Memory B cell (primary cell): ENCODE data around the gene LRRC31.

ENCODE experiments used
- ATAC-seq: fragments of 150-1000 bp; cut with Tn5 transposase; 2 replicates; pipeline ENCODE4 v1.10.0; 2021; ENCODE audit warnings: low read depth, mild to moderate bottlenecking, moderate library complexity
- DNase-seq, 2 donors: peaks; one replicate each; pipeline ENCODE4 v3.0.0; 2022; ENCODE audit warnings: low spot score in 2 of 2
- H3K27ac Mint-ChIP-seq: one replicate; pipeline ENCODE4 v1.8.0; 2022; ENCODE audit warnings: mild to moderate bottlenecking, moderate library complexity, mixed read lengths
- H3K27me3 Mint-ChIP-seq: one replicate; pipeline ENCODE4 v1.8.0; 2022; ENCODE audit warnings: mixed read lengths
- H3K36me3 Mint-ChIP-seq: one replicate; pipeline ENCODE4 v1.8.0; 2022; ENCODE audit warnings: mild to moderate bottlenecking, mixed read lengths
- H3K4me1 Mint-ChIP-seq: one replicate; pipeline ENCODE4 v1.8.0; 2022; ENCODE audit warnings: mixed read lengths
- H3K4me3 Mint-ChIP-seq: one replicate; pipeline ENCODE4 v1.8.0; 2022; ENCODE audit warnings: mild to moderate bottlenecking, moderate library complexity, mixed read lengths
- H3K9me3 Mint-ChIP-seq: one replicate; pipeline ENCODE4 v1.8.0; 2022; ENCODE audit warnings: mixed read lengths

Gene LRRC31

GRCh38 chr3:169869484-169870220, at the start of gene LRRC31:
Gene LRRC31 (minus strand): TSS chr3:169869935. CDS start chr3:169869807, 128 bp downstream.
- no peaks in the 10 kb centered on the region for H3K9me3 Mint-ChIP-seq
- H3K27me3 Mint-ChIP-seq = no peaks in the 10 kb centered on the region
- H3K4me3 Mint-ChIP-seq = no peak within 1 kb of the TSS
- no peaks in the 10 kb centered on the region for H3K36me3 Mint-ChIP-seq
- DNase-seq (no peak), ATAC-seq (no peak)
- H3K27ac Mint-ChIP-seq = peak within 1 kb of the TSS; percentile 8
- peaks cover 16% of the 10 kb centered on the region for H3K4me1 Mint-ChIP-seq

- H3K36me3 Mint-ChIP-seq = no peaks in the 10 kb centered on the region
- H3K27ac Mint-ChIP-seq = no peak overlapping the region
- H3K4me3 Mint-ChIP-seq = no peak overlapping the region
- H3K27me3 Mint-ChIP-seq = no peaks in the 10 kb centered on the region
- H3K9me3 Mint-ChIP-seq = no peaks in the 10 kb centered on the region
- ATAC-seq (no peak), DNase-seq (no peak)
- peaks cover 6% of the 10 kb centered on the region for H3K4me1 Mint-ChIP-seq
Observed at GRCh38 chr3:169914321-169914720, 44.6 kb upstream of the LRRC31 start.

- no peak for DNase-seq
Observed at GRCh38 chr3:169913323-169913722, 43.6 kb upstream of the LRRC31 start.

GRCh38 chr3:169911272-169911671, 41.5 kb upstream of the LRRC31 start, which contains the start of gene SAMD7:
Gene SAMD7 (plus strand): TSS chr3:169911572. CDS start chr3:169919499, 7,927 bp downstream.
- no peaks in the 10 kb centered on the region for H3K27me3 Mint-ChIP-seq
- no peak within 1 kb of the TSS for H3K27ac Mint-ChIP-seq
- peaks cover 6% of the 10 kb centered on the region for H3K4me1 Mint-ChIP-seq
- no peak for DNase-seq
- H3K4me3 Mint-ChIP-seq = no peak within 1 kb of the TSS
- H3K36me3 Mint-ChIP-seq = no peaks in the 10 kb centered on the region
- H3K9me3 Mint-ChIP-seq = no peaks in the 10 kb centered on the region
- no peak for ATAC-seq

More at GRCh38 chr3:169913323-169913722, 43.6 kb upstream of the LRRC31 start:
- H3K27me3 Mint-ChIP-seq = no peaks in the 10 kb centered on the region
- H3K36me3 Mint-ChIP-seq = no peaks in the 10 kb centered on the region
- ATAC-seq = no peak
- no peak overlapping the region for H3K27ac Mint-ChIP-seq
- H3K9me3 Mint-ChIP-seq = no peaks in the 10 kb centered on the region
- peaks cover 6% of the 10 kb centered on the region for H3K4me1 Mint-ChIP-seq
- no peak overlapping the region for H3K4me3 Mint-ChIP-seq

- ATAC-seq (no peak), DNase-seq (no peak)
- H3K4me1 Mint-ChIP-seq = no peaks in the 10 kb centered on the region
- no peak overlapping the region for H3K4me3 Mint-ChIP-seq
- H3K9me3 Mint-ChIP-seq = peaks cover 1% of the 10 kb centered on the region
- H3K27ac Mint-ChIP-seq = no peak overlapping the region
- H3K36me3 Mint-ChIP-seq = no peaks in the 10 kb centered on the region
- H3K27me3 Mint-ChIP-seq = peaks cover 2% of the 10 kb centered on the region
Observed at GRCh38 chr3:169907944-169908343, 38.2 kb upstream of the LRRC31 start.

- no peak overlapping the region for H3K27ac Mint-ChIP-seq
- H3K27me3 Mint-ChIP-seq = peaks cover 2% of the 10 kb centered on the region
- H3K36me3 Mint-ChIP-seq = no peaks in the 10 kb centered on the region
- ATAC-seq (no peak), DNase-seq (no peak)
- peaks cover 1% of the 10 kb centered on the region for H3K9me3 Mint-ChIP-seq
- no peak overlapping the region for H3K4me3 Mint-ChIP-seq
- no peaks in the 10 kb centered on the region for H3K4me1 Mint-ChIP-seq
Observed at GRCh38 chr3:169907476-169907875, 37.7 kb upstream of the LRRC31 start.

- H3K27me3 Mint-ChIP-seq = peaks cover 2% of the 10 kb centered on the region
- ATAC-seq (no peak), DNase-seq (no peak)
- no peaks in the 10 kb centered on the region for H3K36me3 Mint-ChIP-seq
- no peak overlapping the region for H3K27ac Mint-ChIP-seq
- no peak overlapping the region for H3K4me3 Mint-ChIP-seq
- H3K9me3 Mint-ChIP-seq = peaks cover 3% of the 10 kb centered on the region
- H3K4me1 Mint-ChIP-seq = no peaks in the 10 kb centered on the region
Observed at GRCh38 chr3:169905404-169905803, 35.7 kb upstream of the LRRC31 start.

- Mint-ChIP-seq H3K4me1 (no peaks in the 10 kb centered on the region), H3K36me3 (no peaks in the 10 kb centered on the region), H3K27ac (no peak overlapping the region), H3K4me3 (no peak overlapping the region), H3K27me3 (peaks cover 2% of the 10 kb centered on the region), H3K9me3 (peaks cover 3% of the 10 kb centered on the region)
- ATAC-seq (no peak), DNase-seq (no peak)
Observed at GRCh38 chr3:169901453-169901852, 31.7 kb upstream of the LRRC31 start.

- no peak for DNase-seq
- no peak for ATAC-seq
- Mint-ChIP-seq H3K9me3 (peaks cover 1% of the 10 kb centered on the region), H3K27ac (no peak overlapping the region), H3K36me3 (no peaks in the 10 kb centered on the region), H3K4me1 (peaks cover 2% of the 10 kb centered on the region), H3K4me3 (no peak overlapping the region), H3K27me3 (no peaks in the 10 kb centered on the region)
Observed at GRCh38 chr3:169897284-169897683, 27.5 kb upstream of the LRRC31 start.

- no peaks in the 10 kb centered on the region for H3K9me3 Mint-ChIP-seq
- ATAC-seq (no peak), DNase-seq (no peak)
- no peak overlapping the region for H3K27ac Mint-ChIP-seq
- peaks cover 2% of the 10 kb centered on the region for H3K4me1 Mint-ChIP-seq
- H3K36me3 Mint-ChIP-seq = no peaks in the 10 kb centered on the region
- no peaks in the 10 kb centered on the region for H3K27me3 Mint-ChIP-seq
- no peak overlapping the region for H3K4me3 Mint-ChIP-seq
Observed at GRCh38 chr3:169895072-169895471, 25.3 kb upstream of the LRRC31 start.

GRCh38 chr3:169894110-169894509, 24.4 kb upstream of the LRRC31 start:
- H3K4me3 Mint-ChIP-seq = no peak overlapping the region
- H3K36me3 Mint-ChIP-seq = no peaks in the 10 kb centered on the region

GRCh38 chr3:169891886-169892285, 22.2 kb upstream of the LRRC31 start:
- Mint-ChIP-seq H3K27ac (no peak overlapping the region), H3K4me1 (peaks cover 2% of the 10 kb centered on the region), H3K4me3 (no peak overlapping the region), H3K36me3 (no peaks in the 10 kb centered on the region), H3K9me3 (no peaks in the 10 kb centered on the region), H3K27me3 (no peaks in the 10 kb centered on the region)
- DNase-seq = no peak
- ATAC-seq = no peak

More at GRCh38 chr3:169894110-169894509, 24.4 kb upstream of the LRRC31 start:
- Mint-ChIP-seq H3K9me3 (no peaks in the 10 kb centered on the region), H3K4me1 (peaks cover 2% of the 10 kb centered on the region), H3K27ac (no peak overlapping the region), H3K27me3 (no peaks in the 10 kb centered on the region)
- ATAC-seq (no peak), DNase-seq (no peak)

- H3K27ac Mint-ChIP-seq = no peak overlapping the region
- H3K36me3 Mint-ChIP-seq = no peaks in the 10 kb centered on the region
- peaks cover 2% of the 10 kb centered on the region for H3K9me3 Mint-ChIP-seq
- DNase-seq = no peak
- no peaks in the 10 kb centered on the region for H3K27me3 Mint-ChIP-seq
- peaks cover 6% of the 10 kb centered on the region for H3K4me1 Mint-ChIP-seq
- no peak overlapping the region for H3K4me3 Mint-ChIP-seq
- ATAC-seq = no peak
Observed at GRCh38 chr3:169886671-169887070, 16.9 kb upstream of the LRRC31 start.

- Mint-ChIP-seq H3K4me3 (no peak overlapping the region), H3K4me1 (peaks cover 8% of the 10 kb centered on the region), H3K27me3 (no peaks in the 10 kb centered on the region), H3K27ac (no peak overlapping the region), H3K36me3 (no peaks in the 10 kb centered on the region), H3K9me3 (peaks cover 2% of the 10 kb centered on the region)
- DNase-seq (no peak), ATAC-seq (no peak)
Observed at GRCh38 chr3:169880576-169881250, 11.0 kb upstream of the LRRC31 start.
